ELR (cell line): ENCODE measurements around the gene TMEM176B.

Source experiments
- DNase-seq: peaks from one replicate; pipeline ENCODE4 v3.0.0-alpha.2; 2015; ENCODE audit warnings: low read depth

TMEM176B gene

DNA sequence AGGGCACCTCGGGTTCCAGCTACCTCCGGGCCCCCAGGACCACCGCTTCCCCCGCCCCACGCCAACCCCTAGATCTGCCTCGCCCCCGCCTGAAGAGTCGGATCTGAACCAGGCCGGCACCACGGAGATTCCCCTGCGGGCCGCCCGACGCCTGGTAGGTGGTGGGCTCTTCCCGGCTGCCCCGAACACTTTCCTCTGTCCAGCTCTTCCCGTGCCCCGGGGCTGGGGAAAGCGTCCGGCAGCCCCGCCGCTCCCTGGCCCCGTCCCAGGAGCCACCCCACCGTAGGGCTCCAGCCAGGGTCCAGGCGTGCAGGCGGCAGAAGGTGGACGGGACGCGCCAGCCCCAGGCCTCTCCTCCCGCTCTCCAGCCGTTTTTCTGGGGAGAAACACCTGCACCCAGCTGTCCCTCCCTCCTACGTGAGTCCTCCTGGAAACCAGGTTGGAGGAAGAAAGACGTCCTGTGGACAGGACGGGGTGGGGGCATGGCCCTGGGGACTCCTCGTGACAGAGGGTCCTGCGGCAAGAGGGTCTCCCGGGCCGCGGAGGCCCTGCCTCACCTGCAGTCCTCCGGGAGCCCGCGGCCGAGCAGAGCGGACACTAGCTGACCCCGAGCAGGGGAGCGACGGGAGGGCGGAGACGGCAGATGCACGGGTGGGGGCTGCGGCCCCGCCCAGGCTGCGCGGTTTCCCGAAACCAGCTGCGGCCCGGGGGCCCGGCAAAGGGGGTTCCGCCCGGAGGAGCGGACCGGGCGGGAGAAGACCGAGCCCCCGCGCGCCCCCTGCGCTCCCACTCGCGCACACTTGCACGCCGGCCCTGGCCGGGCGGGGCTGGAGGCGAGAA lies at the start of gene TMEM176B:
TMEM176B (minus strand) TSS at position 624 of the 840 bp plus-strand sequence. CDS start 3,795 bp downstream, outside the sequence.
- DNase-seq: no peak

DNA sequence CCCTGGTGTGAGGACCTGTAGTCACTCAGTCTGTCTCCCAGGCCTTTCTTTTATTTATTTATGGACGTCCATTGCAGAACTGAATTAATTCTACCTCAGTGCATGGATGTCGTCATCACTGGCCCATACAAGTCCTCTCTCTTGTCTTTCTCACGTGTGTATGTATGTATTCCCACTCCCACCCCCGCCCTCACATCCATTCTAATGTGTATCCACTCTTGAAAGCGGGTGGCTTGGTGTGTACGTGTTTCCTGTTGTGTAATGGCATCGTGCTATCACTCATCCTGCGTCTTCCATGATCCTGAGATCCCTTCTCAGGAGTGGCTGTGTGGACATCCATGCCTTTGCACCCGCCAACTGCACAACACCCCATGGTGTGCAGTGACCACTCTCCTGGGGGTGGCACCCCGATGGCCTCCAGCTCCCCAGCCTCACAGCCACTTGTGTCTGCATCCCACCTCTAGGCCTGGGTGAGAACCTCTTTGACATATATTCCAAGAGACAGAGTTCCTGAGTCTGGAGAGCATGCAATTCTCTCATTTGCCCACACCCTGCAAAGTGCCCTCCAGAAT lies 49.1 kb upstream of the TMEM176B start:
- no peak for DNase-seq

GRCh38 chr7:150848561-150849115 lies 48.5 kb upstream of the TMEM176B start:
- no peak for DNase-seq

DNA sequence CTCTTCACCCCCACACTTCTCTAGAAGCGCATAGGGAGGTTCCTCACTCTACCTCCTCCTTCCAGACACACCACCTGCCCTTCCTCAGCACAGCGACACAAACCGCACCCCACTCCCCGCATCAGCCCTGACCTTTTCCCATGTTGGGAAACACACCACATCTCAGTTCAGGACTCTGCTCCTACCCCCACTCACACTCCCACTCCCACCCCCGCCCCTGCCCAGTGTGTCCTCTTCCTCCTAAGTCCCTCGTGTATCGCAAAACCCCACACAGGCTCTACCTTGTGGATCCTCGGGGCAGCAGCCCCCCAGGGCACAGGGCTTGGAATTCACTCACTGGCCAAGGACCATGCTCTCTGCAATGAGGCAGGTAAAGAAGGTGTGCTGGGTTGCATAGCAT lies 47.9 kb upstream of the TMEM176B start:
- DNase-seq: no peak

DNA sequence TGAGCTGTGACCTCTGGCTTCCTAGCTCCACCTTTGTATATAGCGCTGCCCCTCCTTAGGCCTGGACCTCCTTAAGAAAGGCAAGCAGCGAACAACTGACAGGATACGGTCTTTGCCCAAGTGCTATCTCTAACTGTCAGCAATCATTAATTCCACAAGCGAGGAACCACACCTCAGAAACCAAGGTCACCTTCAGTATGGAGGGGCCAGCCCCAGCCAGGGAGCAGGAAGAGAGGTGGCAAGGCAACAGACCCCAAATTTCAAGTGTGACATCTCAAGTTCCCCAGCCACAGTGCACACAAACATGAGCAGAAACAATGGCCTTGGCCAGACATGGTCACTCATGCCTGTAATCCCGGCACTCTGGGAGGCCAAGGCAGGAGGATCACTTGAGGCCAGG lies 47.4 kb upstream of the TMEM176B start:
- no peak for DNase-seq

DNA sequence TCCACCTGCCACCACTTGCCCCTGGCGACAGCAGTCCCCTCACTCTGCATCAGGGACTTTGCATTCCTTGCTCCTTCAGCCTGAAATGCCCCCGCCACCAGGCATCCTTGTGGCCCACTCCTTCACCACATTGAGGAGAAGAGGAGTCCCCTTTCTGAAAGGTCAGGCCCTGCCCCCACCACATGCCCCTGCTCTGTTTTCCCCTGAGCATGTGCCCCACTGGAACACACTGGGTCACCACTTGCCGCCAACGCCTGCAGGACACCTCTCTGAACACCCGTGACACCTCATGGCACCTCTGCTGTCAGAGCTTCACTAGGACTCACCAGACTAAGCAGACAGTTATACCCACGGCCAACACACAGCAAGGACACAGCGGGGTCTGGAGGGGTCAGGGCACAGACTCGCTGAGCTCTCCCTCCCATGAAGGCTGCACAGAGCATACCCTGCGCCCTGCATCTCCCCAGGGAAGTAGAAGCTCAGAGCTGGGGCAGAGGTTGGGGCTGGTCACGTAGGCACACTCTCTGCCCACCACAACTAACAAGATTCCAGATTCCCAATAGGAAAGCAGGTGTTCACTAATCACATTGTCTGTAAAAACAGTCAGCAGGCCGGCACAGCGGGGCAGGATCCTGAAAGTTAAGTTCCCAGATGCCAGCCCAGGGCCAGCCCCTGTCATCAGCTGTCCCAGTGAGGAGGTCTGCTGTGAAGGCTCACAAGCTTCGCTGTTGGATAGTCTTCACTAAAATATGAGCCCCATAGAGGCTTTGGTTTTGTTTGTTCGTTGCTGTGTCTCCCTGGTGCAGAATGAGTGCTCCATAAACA lies 46.3 kb upstream of the TMEM176B start:
- DNase-seq: no peak

DNA sequence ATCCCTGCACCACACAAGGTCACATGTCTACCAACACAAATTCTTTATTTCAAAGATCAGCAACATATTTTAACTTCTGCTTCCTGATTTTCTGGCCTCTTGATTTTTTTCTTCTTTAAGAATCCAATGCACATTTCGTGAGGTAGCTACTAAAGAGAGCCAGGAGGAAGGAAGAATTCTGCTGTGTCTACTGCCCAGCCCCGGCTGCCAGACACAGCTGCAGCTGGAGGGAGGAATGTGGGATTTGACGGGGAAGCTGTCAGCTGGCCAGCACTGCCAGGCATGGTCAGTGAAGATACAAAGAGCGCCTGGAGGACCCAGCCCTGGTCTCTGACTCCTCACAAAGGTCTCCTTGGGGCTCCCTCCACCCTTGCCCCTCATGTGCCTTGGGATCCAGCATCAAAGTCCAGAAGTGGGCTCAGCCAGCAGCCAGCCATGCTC lies 45.3 kb upstream of the TMEM176B start:
- no peak for DNase-seq

DNA sequence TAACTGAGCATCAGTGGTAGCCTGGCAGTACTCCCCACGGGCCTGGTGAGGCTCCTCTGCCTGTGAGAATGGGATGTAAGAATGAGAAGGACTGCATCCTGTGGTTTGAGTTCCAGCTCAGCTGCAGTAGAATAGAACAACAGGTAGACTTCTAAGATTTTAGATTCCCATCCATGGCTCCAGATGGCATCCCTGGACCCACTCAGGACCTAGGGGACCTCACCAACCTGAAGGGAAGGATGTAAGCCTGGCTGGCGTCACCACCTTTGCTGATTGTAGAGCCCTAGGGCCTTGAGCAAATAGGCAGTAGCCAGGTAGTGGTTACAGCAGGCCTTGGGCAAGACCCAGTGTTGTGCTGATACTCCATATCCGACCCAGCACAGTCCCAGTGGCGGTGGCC lies 42.6 kb upstream of the TMEM176B start:
- DNase-seq: no peak

DNA sequence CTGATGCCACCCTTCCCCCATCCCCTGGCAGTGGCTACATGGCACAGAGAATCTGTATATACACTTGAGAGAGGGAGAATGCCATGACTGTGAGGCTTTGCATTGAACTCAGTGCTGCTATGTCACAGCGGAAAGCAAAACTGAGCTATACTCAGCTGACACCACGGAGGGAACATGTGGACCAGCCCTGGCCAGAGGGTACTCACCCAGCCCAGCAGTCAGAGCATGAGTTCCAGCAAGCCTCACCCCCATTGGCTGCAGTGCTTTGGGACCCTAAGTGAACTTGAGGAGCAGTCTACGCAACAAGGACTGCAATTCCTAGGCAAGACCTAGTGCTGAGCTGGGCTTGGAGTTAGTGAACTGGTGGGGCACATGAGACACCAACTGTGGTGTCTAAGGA lies 41.9 kb upstream of the TMEM176B start:
- DNase-seq: no peak

DNA sequence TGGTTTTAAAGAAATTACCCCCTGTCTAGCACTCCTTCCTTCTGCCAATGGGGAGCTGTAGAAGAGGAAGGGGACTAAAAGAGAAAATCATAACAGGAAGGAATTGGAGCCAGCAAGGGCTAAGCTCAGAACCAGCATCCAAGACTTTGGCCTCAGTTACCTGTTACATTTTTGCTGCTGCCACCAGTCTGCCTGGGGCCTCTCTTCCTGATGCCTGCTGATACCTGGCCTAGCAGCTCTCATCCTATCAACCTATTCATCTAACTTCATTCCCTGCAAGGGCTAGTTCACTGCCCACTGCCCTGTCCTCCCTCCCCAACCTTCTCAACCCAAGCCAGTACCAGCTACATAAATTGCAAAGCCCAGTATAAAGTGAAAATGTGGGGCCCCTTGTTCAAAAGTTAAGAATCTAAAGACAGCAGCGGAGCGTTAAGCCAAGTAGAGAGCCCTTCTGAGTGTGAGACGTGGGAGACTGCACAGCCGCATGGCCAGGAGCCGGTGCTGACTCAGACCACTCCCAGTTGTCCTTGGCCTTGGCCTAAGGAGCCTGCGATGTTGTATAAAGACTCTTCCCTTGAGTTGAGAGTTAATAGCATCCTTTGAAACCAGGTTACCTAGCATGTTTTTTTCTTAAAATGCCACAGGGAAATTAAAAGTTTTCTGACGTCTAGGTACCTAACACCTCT lies 38.9 kb upstream of the TMEM176B start:
- no peak for DNase-seq

GRCh38 chr7:150835702-150836280 lies 35.6 kb upstream of the TMEM176B start:
- no peak for DNase-seq

DNA sequence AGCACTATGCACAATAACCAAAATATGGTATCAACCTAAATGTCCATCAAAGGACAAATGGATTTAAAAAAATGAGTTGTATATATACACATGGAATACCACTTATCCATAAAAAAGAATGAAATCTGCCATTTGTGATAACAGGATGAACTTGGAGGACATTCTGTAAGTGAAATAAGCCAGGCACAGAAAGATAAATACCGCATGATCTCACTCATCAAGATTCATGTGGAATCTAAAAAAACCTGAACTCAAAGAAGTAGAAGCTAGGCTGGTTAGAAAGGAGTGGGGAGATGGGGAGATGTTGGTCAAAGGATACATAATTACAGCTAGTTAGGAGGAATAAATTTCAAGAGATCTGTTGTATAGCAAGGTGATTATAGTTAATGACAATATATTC lies 34.9 kb upstream of the TMEM176B start:
- no peak for DNase-seq

GRCh38 chr7:150831851-150832250 lies 31.7 kb upstream of the TMEM176B start:
- no peak for DNase-seq

DNA sequence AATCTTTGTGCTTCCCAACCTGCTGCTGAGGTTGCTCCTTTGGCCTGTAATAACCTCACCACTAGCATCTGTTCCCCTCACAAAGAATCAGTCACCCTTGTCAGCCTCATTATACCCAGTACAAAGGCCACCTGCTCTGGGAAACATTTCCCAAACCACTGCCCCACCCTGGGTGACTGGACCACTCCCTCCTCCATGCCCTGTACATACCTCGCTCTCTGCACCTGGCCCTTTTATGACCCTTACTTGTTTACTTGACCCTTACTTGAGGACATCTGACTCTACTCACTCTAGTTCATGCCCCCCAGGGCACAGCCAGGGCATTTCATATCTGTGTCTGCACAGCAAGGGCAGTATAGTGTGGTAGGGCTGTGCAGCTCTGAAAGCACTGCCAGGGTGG lies 30.8 kb upstream of the TMEM176B start:
- DNase-seq: no peak

DNA sequence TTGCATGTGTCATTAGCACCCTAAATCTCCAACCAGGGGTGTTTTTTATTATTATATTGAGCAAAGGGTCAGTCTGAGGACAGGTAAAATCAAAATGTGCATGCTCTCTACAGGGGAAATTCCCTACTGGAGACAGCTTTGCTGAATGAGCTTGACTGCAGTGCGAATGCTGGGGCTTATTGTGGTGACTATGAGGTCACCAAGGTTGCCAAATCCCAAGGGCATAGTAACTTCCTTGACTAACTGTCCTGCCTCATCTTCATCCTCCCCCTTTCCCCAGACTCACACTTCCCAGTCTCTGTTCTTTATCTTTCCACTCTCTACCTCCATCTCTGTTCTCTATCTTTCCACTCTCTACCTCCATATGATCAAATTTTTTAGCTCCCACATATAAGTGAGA lies 29.3 kb upstream of the TMEM176B start:
- no peak for DNase-seq

GRCh38 chr7:150828384-150828783 lies 28.2 kb upstream of the TMEM176B start:
- no peak for DNase-seq

- DNase-seq: no peak
Measured at GRCh38 chr7:150826061-150826849, 26.1 kb upstream of the TMEM176B start.

DNA sequence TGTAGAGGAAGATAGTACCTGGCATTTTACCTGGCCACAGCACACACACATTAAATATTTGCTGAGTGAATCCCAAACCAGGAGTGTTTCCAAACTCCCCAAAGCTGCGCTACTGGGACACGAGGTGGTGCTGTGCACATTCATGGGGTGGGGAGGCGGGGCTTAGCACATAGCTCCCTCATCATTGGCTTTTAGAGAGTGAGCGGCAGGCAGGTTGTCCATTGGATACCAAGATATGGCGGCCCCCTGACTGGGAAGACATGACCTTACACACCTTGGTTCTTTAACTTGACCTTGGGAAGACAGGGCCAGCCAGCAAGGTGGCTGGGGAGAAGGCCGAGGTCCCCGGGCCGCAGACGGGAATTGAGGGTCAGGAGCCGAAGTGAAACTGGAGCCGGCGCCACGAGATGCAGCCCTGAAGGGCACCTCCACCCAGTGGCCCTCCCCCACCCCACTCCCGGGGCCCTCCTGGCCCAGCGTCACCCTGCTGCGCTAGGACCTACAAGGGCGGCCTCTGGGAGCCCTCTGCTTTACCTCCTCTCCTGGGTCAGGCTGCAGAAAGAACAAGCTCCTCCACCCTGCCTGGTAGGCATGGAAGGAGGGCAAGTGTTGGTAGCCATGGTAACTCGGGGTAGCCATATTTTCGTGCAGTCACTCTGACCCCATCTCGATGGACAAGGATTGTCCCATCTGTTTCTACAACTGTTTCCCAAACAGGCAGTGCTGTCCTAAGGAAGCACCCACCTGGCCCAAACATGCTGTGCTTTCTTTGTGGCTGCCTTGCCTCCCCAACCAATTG lies 24.4 kb upstream of the TMEM176B start:
- peak; percentile 1 for DNase-seq

GRCh38 chr7:150823484-150824126 lies 23.4 kb upstream of the TMEM176B start:
- DNase-seq: no peak
